Measurements from ENCODE around the gene EPB41L3. TPM values are rescaled to one million over a fixed set of nuclear protein-coding genes. Genes with fewer than 3 reads are reported as not detected.

EPB41L3 gene
- total RNA-seq (2013): 93.9 TPM
- polyA plus RNA-seq: 10 to 100 TPM; 25.2 to 56.6 (median 51.3) TPM
- 65.3 and 133 TPM in 2 replicates for polyA minus RNA-seq
- 356 to 822 (median 399) reads per million in 11 experiments for total RNA-seq

DNA sequence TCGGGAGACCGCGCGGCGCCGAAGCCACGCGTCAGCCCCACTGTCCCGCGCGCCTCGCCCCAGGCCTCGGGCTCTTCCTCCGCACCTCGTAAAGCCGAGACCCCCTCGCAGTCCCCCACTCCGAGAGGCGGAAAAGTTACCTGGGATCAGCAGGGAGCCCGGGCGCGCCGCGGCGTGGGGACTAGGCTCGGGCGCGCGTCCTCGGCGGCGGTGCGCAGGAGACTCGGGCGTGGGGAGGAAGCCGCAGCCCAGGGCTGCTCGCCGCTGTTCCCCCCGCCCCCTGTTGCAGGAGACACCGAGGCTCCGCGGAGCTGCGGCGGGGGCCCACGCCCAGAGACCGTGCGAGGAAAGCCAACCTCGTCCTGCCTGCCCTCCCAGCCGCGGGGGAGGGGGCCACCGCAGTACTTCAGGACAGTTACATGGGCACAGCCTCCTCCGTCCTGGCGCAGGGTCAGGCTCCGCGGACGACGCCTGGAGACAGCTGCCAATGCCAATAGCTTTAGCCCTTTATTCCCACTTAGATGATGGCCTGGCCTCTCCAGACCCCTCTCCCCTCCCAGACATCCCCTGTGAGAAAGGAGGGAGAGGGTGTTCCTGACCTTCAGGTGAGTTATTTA lies at the start of gene EPB41L3:
EPB41L3 (minus strand) TSS at position 225 of the 617 bp plus-strand sequence. CDS start 54,814 bp downstream, outside the sequence.
- Mint-ChIP-seq H3K27ac (peak within 1 kb of the TSS; percentile 33 to 93 (median 84)), H3K4me3 (peak within 1 kb of the TSS; percentile 92 to 96), H3K4me1 (peaks cover 30% of the 10 kb centered on the region), H3K9me3 (no peaks in the 10 kb centered on the region), H3K36me3 (peaks cover 0 to 1% of the 10 kb centered on the region in 2 donors), H3K27me3 (ENCODE audit: low read depth in 3 of 3) (peaks cover 13 to 29% (median 25%) of the 10 kb centered on the region in 3 donors)
- H3K9ac ChIP-seq (ENCODE audit: insufficient read depth, low read length, poor library complexity, severe bottlenecking): peak within 1 kb of the TSS; percentile 83
- H3K79me2 ChIP-seq (ENCODE audit: insufficient read depth, low read length): peaks cover 37% of the 10 kb centered on the region
- intact Hi-C loops (cut with micrococcal nuclease): loop anchor here in 1 of 2 donors (5.0 to 10.0 kb wide), 2 partner anchors 67 to 119 kb away; no protein-coding TSS in a partner anchor
- H3K4me2 ChIP-seq (replicated peaks; ENCODE audit: extremely low read depth, low read length, poor library complexity, severe bottlenecking): peak within 1 kb of the TSS; percentile 78
- peaks cover 18 to 25% of the 10 kb centered on the region in 2 donors for H3K4me1 ChIP-seq (ENCODE audit: control insufficient read depth in 1 of 2, insufficient read depth in 2 of 2, low read length in 2 of 2)
- peak within 1 kb of the TSS; percentile 32 to 75 for H3K27ac ChIP-seq (ENCODE audit: low read depth in 1 of 2, low read length in 2 of 2)
- peak within 1 kb of the TSS; percentile 40 to 86 (median 78) for H3K4me3 ChIP-seq (replicated peaks in 1 of 3; ENCODE audit: low read depth in 2 of 3, low read length in 3 of 3)
- under 1% methylated on average over 53 of the region's 57 CpGs for WGBS (ENCODE audit: insufficient coverage)
- H3K27me3 ChIP-seq (ENCODE audit: control insufficient read depth in 2 of 2, insufficient read depth in 2 of 2, low read length in 2 of 2): peaks cover 0 to 7% of the 10 kb centered on the region in 2 donors
- TF ChIP-seq, protein P1, sequence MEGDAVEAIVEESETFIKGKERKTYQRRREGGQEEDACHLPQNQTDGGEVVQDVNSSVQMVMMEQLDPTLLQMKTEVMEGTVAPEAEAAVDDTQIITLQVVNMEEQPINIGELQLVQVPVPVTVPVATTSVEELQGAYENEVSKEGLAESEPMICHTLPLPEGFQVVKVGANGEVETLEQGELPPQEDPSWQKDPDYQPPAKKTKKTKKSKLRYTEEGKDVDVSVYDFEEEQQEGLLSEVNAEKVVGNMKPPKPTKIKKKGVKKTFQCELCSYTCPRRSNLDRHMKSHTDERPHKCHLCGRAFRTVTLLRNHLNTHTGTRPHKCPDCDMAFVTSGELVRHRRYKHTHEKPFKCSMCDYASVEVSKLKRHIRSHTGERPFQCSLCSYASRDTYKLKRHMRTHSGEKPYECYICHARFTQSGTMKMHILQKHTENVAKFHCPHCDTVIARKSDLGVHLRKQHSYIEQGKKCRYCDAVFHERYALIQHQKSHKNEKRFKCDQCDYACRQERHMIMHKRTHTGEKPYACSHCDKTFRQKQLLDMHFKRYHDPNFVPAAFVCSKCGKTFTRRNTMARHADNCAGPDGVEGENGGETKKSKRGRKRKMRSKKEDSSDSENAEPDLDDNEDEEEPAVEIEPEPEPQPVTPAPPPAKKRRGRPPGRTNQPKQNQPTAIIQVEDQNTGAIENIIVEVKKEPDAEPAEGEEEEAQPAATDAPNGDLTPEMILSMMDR (IDR thresholded peaks at IDR 0.05): no peak
- peaks cover 39% of the 10 kb centered on the region for H4K20me1 ChIP-seq (ENCODE audit: insufficient read depth, low read length)
- peak; percentile 69 to 73 (median 69) for DNase-seq
- H3K9me3 ChIP-seq (replicated peaks in 1 of 2; ENCODE audit: control insufficient read depth in 1 of 2, insufficient read depth in 1 of 2, low read length in 2 of 2): no peaks in the 10 kb centered on the region
- H2AFZ ChIP-seq (ENCODE audit: insufficient read depth, low read depth, low read length, poor library complexity, severe bottlenecking): peak within 1 kb of the TSS; percentile 69
- no peaks in the 10 kb centered on the region for H3K36me3 ChIP-seq (replicated peaks in 1 of 2; ENCODE audit: control insufficient read depth in 1 of 2, insufficient read depth in 2 of 2, low read length in 2 of 2)

DNA sequence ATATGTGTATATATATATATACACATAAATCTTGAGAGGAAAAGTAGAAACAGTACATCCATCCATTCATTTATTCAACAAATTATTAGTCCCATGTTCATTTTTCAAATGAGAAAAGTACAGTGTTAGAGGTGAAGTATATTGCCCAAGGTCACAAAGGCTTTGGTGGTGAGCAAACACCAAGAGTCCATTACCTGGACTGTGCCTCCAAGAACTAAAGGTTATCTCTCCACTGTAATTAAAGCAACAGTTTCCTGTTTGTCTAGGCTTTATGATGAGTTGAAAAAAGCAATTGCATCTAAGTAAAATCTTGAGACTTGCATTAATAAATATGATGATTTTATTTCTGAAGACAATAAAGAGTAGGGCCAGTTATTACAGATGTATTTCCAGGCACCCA lies 44.7 kb upstream of the EPB41L3 start:
- H3K27ac ChIP-seq (ENCODE audit: low read depth in 1 of 2, low read length in 2 of 2): no peak overlapping the region
- no peak overlapping the region for H3K9ac ChIP-seq (ENCODE audit: insufficient read depth, low read length, poor library complexity, severe bottlenecking)
- TF ChIP-seq, protein P1 (IDR thresholded peaks at IDR 0.05): no peak
- no peaks in the 10 kb centered on the region for H3K36me3 Mint-ChIP-seq
- H3K4me3 Mint-ChIP-seq: no peak overlapping the region
- no peaks in the 10 kb centered on the region for H4K20me1 ChIP-seq (ENCODE audit: insufficient read depth, low read length)
- H3K36me3 ChIP-seq (replicated peaks in 1 of 2; ENCODE audit: control insufficient read depth in 1 of 2, insufficient read depth in 2 of 2, low read length in 2 of 2): no peaks in the 10 kb centered on the region
- no peak overlapping the region for H2AFZ ChIP-seq (ENCODE audit: insufficient read depth, low read depth, low read length, poor library complexity, severe bottlenecking)
- peaks cover 5 to 17% (median 10%) of the 10 kb centered on the region in 7 donors for H3K9me3 Mint-ChIP-seq
- intact Hi-C loops (cut with micrococcal nuclease): no loop called here
- H3K27me3 ChIP-seq (ENCODE audit: control insufficient read depth in 2 of 2, insufficient read depth in 2 of 2, low read length in 2 of 2): no peaks in the 10 kb centered on the region
- H3K27me3 Mint-ChIP-seq (ENCODE audit: low read depth in 3 of 3): peaks cover 5 to 14% (median 12%) of the 10 kb centered on the region in 3 donors
- no peak overlapping the region for H3K4me2 ChIP-seq (replicated peaks; ENCODE audit: extremely low read depth, low read length, poor library complexity, severe bottlenecking)
- peaks cover 6 to 7% of the 10 kb centered on the region in 2 donors for H3K9me3 ChIP-seq (replicated peaks in 1 of 2; ENCODE audit: control insufficient read depth in 1 of 2, insufficient read depth in 1 of 2, low read length in 2 of 2)
- H3K4me1 ChIP-seq (ENCODE audit: control insufficient read depth in 1 of 2, insufficient read depth in 2 of 2, low read length in 2 of 2): peaks cover 6 to 8% of the 10 kb centered on the region in 2 donors
- no peak overlapping the region for H3K27ac Mint-ChIP-seq
- no peak for DNase-seq
- peaks cover 6% of the 10 kb centered on the region for H3K4me1 Mint-ChIP-seq
- no peaks in the 10 kb centered on the region for H3K79me2 ChIP-seq (ENCODE audit: insufficient read depth, low read length)
- H3K4me3 ChIP-seq (replicated peaks in 1 of 3; ENCODE audit: low read depth in 2 of 3, low read length in 3 of 3): no peak overlapping the region
